Right lobe of liver (tissue), 6 donors: ENCODE results near the gene FLOT1. TPM values are rescaled to one million over a fixed set of nuclear protein-coding genes. Genes with fewer than 3 reads are reported as not detected.
A peak's percentile ranks its signal among the peaks of the same experiment; 100 is the strongest.
"Not testable (repeated sequence)": the region's sequence is repeated elsewhere in the genome, so short reads cannot be mapped to it uniquely, and the experiment has no call there.

Experiments
- ATAC-seq, 4 donors: fragments of 200-7000 bp; cut with Tn5 transposase; one replicate each; pipeline ENCODE4 v1.9.1; 2020; ENCODE audit warnings: mild to moderate bottlenecking in 4 of 4, moderate library complexity in 4 of 4
- DNase-seq, 3 donors: peaks; one replicate each; pipeline ENCODE4 v3.0.0-alpha.2; 2020
- H3K27ac ChIP-seq, 3 donors: fragments of 200-600 bp; one replicate each; pipeline ENCODE4 v1.8.0; 2022
- H3K27me3 ChIP-seq, 2 donors: fragments of 200-600 bp; one replicate each; pipeline ENCODE4 v1.8.0; 2022
- H3K36me3 ChIP-seq, 4 donors: fragments of 200-600 bp; sonication (generic) in 1 of 4; one replicate each; pipeline versions ENCODE4 v1.5.1 to v1.8.0; 2017 to 2022; ENCODE audit warnings: control low read depth in 1 of 4
- H3K4me1 ChIP-seq, 4 donors: fragments of 200-600 bp; sonication (generic) in 1 of 4; one replicate each; pipeline versions ENCODE4 v1.5.1 to v1.8.0; 2017 to 2022; ENCODE audit warnings: control low read depth in 1 of 4
- H3K4me3 ChIP-seq, 3 donors: fragments of 200-600 bp; one replicate each; pipeline ENCODE4 v1.8.0; 2022
- H3K9me3 ChIP-seq, 4 donors: fragments of 200-600 bp; sonication (generic) in 1 of 4; one replicate each; pipeline versions ENCODE4 v1.5.1 to v1.8.0; 2017 to 2022; ENCODE audit warnings: control low read depth in 1 of 4
- POLR2A ChIP-seq: fragments of 450-650 bp; IDR thresholded peaks from one replicate; pipeline ENCODE4 v1.6.1; 2017; ENCODE audit warnings: antibody characterized with exemption, mild to moderate bottlenecking
- WGBS: methylation state at CpG from one replicate; pipeline ENCODE4 v1.1.6; 2018; ENCODE audit warnings: low coverage, low lambda C conversion rate; ENCODE audit not compliant: insufficient coverage; ENCODE audit errors: missing lambda C conversion rate; 5-methylcytosine and 5-hydroxymethylcytosine counted together
- intact Hi-C, 2 donors: fragments of 100-400 bp; cut with DNase I; formaldehyde crosslinking; loops; one replicate each; pipeline versions ENCODE4 v1.11.2 to v1.14.1; 2022
- total RNA-seq, 6 experiments: library from RNA; depleted of rRNA in 2 of 6; stranded (reverse); fragments of >200 nt in 2 of 6; fragmentation: NEBNext Ultra II Directional in 3 of 6; extraction: Animal tissue kit (Norgen Biotek cat#: 25700) in 3 of 6; gene quantifications; one replicate each; pipeline versions ENCODE4 v1.1.0 to v1.2.4, GENCODE V29; 2016 to 2023
- TF ChIP-seq, protein P1 (sequence below), 4 donors: fragments of 200-600 bp in 3 of 4; fragments of 450-650 bp in 1 of 4; IDR thresholded peaks; one replicate each; pipeline versions ENCODE4 v1.5.1 to v1.8.0; 2016 to 2022; ENCODE audit warnings: antibody characterized with exemption in 4 of 4, mild to moderate bottlenecking in 2 of 4
- donor health status: DM: no; HTN: yes; CAD: no.
- donor health status: DM: no; HTN: no; CAD: no.
- donor health status: DM: no; HTN: no; CAD: no.
- donor health status: DM: no; HTN: yes; CAD: no.
- donor health status: DM: no; HTN: yes; CAD: no.

The FLOT1 gene
- total RNA-seq, 6 experiments from 2014 or later, result 37.1 to 92.2 (median 73.5) TPM

DNA sequence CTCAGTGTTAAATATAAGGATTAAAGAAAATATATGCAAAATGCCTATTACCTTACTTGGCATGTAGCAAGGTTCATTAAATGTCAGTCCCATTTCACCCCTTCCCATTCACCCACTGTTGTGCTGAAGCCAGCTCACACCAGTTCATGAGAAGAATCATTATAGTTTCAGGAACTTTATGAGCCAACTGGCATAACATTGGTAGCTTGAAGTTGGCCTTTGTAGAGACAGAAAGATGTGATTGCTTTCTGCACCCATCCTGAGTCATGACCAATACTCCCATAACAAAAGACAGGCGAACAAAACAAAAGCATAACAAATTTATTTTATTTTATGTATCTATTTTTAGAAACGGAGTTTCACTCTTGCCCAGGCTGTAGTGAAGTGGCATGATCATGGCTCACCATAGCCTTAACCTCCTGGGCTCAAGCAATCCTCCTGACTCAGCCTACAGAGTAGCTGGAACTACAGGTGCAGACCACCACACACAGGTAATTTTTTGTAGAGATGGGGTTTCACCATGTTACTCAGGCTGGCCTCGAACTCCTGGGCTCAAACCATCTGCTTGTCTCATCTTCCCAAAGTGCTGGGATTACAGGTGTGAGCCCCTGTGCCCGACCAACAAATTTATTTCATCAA, 19.4 kb upstream of the FLOT1 start:
- TF ChIP-seq POLR2A, result no peak
- TF ChIP-seq, protein P1, sequence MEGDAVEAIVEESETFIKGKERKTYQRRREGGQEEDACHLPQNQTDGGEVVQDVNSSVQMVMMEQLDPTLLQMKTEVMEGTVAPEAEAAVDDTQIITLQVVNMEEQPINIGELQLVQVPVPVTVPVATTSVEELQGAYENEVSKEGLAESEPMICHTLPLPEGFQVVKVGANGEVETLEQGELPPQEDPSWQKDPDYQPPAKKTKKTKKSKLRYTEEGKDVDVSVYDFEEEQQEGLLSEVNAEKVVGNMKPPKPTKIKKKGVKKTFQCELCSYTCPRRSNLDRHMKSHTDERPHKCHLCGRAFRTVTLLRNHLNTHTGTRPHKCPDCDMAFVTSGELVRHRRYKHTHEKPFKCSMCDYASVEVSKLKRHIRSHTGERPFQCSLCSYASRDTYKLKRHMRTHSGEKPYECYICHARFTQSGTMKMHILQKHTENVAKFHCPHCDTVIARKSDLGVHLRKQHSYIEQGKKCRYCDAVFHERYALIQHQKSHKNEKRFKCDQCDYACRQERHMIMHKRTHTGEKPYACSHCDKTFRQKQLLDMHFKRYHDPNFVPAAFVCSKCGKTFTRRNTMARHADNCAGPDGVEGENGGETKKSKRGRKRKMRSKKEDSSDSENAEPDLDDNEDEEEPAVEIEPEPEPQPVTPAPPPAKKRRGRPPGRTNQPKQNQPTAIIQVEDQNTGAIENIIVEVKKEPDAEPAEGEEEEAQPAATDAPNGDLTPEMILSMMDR (IDR thresholded peaks at IDR 0.05), result no peak
- H3K36me3 ChIP-seq, result no peaks in the 10 kb centered on the region
- DNase-seq, result no peak
- intact Hi-C loops, result no loop called here
- H3K27me3 ChIP-seq, result no peaks in the 10 kb centered on the region
- H3K27ac ChIP-seq, result no peak overlapping the region
- H3K4me1 ChIP-seq, result peaks cover 0 to 27% (median 12%) of the 10 kb centered on the region in 4 donors
- H3K4me3 ChIP-seq, result no peak overlapping the region
- no peak for ATAC-seq
- no peaks in the 10 kb centered on the region for H3K9me3 ChIP-seq
- 100% methylated on average over 4 of the region's 4 CpGs for WGBS

DNA sequence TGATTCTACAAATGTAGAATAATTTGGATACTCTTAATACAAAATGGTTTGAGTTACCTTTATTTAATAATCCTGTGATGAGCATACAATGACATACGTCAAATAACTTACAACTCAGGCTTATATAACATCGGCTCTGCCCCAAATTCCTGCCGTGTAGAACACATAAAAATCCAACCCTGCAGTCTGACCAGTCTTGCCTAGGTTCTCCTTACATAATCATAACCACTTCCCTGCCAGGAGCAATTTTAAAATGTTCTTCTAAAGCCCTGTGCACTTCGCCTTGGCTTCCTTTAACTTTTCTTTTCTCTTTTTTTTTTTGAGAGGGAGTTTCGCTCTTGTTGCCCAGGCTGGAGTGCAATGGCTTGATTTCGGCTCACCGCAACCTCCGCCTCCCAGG, 18.1 kb upstream of the FLOT1 start:
- DNase-seq (no peak), ATAC-seq (no peak)
- Histone ChIP-seq H3K4me3 (no peak overlapping the region), H3K9me3 (no peaks in the 10 kb centered on the region), H3K36me3 (no peaks in the 10 kb centered on the region), H3K27ac (no peak overlapping the region), H3K4me1 (peaks cover 0 to 18% (median 8%) of the 10 kb centered on the region in 4 donors), H3K27me3 (no peaks in the 10 kb centered on the region)
- intact Hi-C loops, result no loop called here
- TF ChIP-seq POLR2A, result no peak
- TF ChIP-seq, protein P1 (IDR thresholded peaks at IDR 0.05), result no peak
- WGBS, result 84% methylated on average over 8 of the region's 8 CpGs

DNA sequence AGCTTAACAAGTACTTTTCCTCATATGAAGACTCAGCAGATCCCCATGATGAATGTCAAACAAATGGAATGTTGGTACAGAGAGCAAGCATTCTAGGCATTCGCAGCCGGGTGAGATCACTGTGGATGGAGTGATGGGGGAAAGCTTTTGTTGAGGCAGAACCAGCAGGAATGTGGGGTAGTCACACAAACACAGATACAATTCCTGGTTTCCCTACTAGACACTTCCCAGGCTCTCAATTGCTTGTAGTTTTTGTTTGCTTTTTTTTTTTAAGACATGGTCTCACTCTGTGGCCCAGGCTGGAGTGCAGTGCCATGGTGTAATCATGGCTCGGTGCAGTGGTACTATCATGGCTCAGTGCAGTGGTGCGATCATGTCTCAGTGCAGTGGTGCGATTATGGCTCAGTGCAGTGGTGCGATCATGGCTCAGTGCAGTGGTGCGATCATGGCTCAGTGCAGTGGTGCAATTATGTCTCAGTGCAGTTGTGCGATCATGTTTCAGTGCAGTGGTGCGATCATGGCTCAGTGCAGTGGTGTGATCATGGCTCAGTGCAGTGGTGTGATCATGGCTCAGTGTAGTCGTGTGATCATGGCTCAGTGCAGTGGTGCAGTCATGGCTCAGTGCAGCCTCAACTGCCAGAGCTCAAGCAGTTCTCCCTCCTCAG, 17.2 kb upstream of the FLOT1 start:
- H3K4me3 ChIP-seq, result no peak overlapping the region
- peak overlapping the region in 1 of 3 donors; percentile 61 for H3K27ac ChIP-seq
- intact Hi-C loops, result no loop called here
- no peaks in the 10 kb centered on the region for H3K9me3 ChIP-seq
- TF ChIP-seq POLR2A, result no peak
- TF ChIP-seq, protein P1 (IDR thresholded peaks at IDR 0.05), result no peak
- no peaks in the 10 kb centered on the region for H3K36me3 ChIP-seq
- ATAC-seq (no peak), DNase-seq (no peak)
- 87% methylated on average over 8 of the region's 10 CpGs for WGBS
- H3K4me1 ChIP-seq, result peaks cover 0 to 17% (median 5%) of the 10 kb centered on the region in 4 donors
- H3K27me3 ChIP-seq, result no peaks in the 10 kb centered on the region

DNA sequence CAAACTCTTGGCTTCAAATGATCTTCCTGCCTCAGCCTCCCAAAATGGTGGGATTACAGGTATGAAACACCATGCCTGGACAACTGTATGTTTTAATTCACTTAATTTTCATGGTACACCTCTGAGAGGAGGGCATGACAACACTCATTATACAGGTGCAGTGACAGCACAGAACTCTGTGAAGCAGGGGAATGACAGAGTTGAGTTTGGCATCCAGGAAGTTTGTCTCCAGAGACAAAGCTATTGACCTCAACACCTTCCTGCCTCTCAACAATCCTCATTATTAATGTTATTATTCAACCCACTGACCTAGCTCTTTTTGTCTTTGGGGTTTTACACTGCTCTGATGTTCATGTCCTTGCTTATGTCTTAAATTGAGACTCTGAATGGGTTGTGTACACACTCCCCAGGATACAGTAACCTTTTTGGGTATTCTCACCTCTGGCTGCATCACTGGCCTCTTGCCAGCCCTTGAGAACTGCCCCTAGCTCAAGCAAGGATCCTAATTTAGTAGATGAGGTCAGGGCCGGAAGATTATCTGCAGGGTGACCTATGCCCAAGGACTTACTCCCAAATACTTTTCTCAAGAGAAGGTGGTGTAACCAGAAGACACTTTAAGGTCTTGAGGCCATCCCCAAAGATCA, 14.9 kb upstream of the FLOT1 start:
- no peak overlapping the region for H3K27ac ChIP-seq
- DNase-seq (no peak), ATAC-seq (no peak)
- H3K27me3 ChIP-seq, result no peaks in the 10 kb centered on the region
- no peak overlapping the region for H3K4me3 ChIP-seq
- 64% methylated on average over 1 of the region's 1 CpG for WGBS
- intact Hi-C loops, result no loop called here
- no peaks in the 10 kb centered on the region for H3K36me3 ChIP-seq
- H3K9me3 ChIP-seq, result no peaks in the 10 kb centered on the region
- no peaks in the 10 kb centered on the region for H3K4me1 ChIP-seq
- TF ChIP-seq, protein P1 (IDR thresholded peaks at IDR 0.05), result no peak
- TF ChIP-seq POLR2A, result no peak

DNA sequence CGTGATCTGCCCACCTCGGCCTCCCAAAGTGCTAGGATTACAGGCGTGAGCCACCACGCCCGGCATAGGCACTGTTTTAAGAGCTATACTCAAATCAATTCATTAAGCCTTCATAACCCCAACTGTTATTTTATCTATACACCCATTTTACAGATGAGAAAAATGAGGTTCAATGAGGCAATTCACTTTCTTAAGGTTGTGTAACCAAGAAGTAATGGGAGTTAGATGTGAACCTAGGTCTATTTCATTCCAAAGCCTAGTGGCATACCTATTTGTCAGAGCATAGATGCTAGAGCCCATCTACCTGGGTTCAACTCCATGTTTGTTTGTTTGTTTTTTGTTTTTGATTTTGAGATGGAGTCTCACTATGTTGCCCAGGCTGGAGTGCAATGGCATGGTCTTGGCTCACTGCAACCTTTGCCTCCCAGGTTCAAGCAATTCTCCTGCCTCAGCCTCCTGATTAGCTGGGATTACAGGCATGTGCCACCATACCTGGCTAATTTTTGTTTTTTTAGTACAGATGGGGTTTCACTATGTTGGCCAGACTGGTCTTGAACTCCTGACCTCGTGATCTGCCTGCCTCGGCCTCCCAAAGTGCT, 14.0 kb upstream of the FLOT1 start:
- H3K4me3 ChIP-seq, DNase-seq, H3K36me3 ChIP-seq, ATAC-seq, intact Hi-C loops, H3K27me3 ChIP-seq, H3K9me3 ChIP-seq, H3K27ac ChIP-seq, H3K4me1 ChIP-seq: not testable (repeated sequence)
- WGBS, result 96% methylated on average over 7 of the region's 7 CpGs
